RPMI8226 (cell line): ENCODE data around the gene FILIP1L.

Source experiments
- DNase-seq: peaks from one replicate; pipeline ENCODE4 v3.0.0-alpha.2; 2015

Gene FILIP1L

DNA sequence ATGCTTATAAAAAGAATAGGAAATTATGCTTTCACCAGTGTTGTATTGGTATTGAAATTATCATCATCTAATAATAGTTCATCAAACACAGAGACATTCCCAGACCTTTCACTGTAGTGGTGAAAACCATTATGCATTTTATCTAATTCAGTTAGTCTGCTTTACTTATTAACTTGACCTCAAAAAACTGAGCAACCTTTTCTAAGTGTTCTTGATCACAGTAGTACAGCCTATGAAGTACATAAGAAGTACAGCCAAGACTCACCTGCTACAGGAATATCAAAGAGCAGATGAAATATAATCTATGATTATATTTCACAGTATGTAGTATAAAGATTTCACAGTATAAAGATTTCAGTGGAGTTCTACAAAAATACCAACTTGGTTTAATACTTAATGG lies 75.2 kb downstream of the FILIP1L start:
- DNase-seq, result no peak

DNA sequence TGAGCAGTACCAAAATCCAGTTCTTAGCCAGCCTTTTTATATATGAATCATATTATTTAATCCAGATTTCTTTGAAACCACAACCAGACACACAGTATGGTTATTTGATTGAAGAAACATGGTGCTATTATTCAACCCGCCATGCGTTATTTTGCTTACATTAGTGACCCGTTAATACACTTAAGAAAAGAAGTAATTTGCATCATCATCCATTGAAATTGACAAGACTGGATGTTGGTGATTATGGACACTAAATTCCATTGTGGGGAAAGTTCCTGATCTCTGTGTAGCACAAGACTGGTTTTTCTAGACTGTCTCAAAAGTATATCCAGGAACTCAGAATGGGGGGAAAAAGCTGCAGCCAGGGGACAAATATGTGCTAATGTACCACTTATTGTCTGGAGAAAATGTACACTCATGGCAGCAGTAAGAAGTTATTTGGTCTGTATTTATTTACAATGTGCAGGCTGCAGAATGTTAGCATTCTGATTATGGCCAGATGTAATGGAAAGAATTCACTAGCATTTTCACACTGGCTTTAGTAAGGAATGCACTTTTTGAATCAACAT lies 80.3 kb downstream of the FILIP1L start:
- DNase-seq, result no peak

DNA sequence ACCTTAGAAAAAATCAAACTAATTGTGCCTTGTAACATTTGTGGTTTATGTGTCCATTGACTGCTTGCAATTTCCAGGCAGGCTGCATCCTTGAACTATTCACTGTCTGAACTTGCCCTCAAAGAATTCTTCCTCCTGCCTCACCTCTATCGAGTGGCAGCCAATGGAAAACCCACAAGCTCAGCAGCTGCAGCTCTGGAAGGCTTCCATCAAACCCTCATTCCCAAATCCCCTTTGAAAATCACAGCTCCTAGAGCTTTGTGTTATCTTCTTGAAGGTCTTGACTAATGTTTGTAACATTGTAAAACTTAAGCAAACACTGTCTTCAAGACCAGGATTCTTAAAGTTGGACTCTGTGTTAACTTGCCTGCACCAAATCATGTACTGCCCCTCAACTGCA lies 81.1 kb downstream of the FILIP1L start:
- no peak for DNase-seq

DNA sequence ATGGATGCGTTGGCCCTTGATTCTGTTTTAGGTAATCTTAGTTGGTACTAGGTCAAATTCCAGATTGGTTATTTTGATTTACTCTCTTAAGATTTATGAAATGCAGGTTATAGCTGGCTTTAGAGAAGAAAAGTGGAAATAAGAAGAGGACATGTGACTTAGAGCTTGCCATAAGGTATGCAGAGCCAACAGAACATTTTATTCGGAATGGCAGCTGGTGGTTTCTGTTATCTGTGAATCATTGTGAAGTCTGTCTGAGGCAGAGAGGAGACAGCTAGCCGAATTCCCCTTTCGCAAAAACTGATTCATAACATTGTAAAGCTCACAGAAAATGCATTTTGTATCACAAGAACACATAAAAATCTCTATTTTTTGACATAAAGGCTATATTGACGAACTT lies 82.1 kb downstream of the FILIP1L start:
- DNase-seq, result no peak

DNA sequence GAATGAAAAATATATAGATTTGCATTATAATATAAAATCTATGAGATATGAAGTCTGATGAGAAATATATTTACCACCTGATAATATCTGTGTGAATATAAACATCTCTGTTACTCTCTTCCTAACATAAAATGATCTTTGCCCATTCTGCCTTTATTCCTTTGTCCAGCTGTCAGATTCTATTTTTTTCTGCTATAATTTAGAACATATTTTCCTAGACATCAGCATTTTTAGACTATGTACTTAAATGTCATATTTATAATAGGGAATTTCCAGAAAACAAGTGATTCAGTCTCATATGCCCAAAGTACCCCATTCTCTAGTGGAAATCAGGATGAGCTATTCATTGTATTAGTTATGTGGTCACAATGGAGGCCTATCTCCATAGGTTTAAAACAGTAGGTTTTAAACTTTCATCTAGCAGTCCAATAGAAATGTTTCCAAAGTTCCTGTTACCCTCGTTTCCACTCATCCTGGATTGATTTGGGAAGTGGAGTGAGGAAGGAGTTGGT lies 83.3 kb downstream of the FILIP1L start:
- no peak for DNase-seq

DNA sequence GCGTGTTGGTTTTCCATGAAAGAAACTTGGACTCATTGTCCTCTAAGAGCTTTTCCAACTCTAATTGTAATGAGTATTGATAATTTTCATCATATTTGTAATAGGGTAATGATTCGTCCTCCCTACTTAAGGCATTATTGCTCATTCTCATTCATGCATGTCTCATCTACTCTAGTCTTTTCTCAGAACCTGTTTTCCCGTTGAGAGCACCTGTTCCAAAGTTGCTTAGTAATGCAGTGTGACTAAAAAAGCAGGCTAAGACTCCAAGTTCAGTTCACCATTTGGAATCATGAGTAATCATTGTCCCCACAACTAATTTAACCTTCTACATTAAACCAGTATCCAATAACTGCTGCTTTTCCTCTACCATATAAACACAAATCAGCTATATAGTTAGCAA lies 84.0 kb downstream of the FILIP1L start:
- DNase-seq, result no peak

DNA sequence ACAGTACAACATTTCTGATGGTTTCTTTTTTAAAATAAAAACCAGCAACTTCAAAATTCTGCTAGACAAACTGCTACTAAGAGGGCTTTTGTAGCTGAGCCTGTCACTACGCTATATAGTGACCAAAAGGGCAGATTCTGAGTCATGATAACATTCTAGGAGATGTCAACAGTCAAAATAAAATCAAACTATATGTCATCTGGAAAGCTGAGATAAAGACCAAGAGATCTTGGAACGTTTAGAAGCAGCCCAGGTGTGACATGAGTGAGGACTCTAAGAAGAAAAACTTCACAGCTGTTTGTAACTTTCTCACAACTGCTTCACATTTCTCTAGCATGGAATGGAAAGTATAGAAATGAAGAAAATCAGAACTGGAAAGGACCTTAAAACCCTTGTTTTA lies 84.6 kb downstream of the FILIP1L start:
- no peak for DNase-seq

DNA sequence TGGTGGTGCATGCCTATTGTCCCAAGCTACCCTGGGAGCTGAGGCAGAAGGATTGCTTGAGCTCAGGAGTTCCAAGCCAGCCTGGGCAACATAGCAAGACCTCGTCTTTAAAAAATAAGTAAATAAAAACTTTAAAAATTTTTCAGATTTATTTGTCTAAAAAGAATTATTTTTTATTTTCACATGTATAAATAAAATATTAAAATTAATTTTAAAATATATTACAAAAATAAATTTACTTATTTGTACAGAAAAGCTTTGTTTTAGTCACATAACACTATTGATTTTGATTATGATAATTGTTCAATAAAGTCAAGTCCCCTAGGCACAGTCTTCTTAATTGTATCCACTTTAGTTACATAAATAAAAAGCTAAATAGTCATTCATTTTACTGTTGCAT lies 85.2 kb downstream of the FILIP1L start:
- DNase-seq, result no peak

DNA sequence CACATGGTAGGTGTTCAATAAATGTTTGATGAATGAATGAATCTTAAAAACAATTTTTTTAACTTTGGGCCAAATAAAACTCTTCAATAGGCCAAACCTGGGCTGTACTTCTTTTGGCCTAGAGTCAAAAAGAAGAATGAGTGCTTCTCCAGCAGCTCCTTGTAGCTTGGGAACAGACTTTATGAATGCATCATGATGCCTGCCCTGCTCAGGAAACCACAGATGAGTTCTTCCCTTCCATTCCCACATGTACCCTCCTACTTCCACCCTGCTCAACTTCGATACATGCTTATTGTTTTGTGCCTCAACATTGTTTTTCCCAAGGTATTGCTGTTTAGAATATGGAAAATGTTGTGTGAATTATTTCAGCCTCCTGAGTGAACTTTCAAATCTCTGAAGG lies 87.0 kb downstream of the FILIP1L start:
- no peak for DNase-seq

DNA sequence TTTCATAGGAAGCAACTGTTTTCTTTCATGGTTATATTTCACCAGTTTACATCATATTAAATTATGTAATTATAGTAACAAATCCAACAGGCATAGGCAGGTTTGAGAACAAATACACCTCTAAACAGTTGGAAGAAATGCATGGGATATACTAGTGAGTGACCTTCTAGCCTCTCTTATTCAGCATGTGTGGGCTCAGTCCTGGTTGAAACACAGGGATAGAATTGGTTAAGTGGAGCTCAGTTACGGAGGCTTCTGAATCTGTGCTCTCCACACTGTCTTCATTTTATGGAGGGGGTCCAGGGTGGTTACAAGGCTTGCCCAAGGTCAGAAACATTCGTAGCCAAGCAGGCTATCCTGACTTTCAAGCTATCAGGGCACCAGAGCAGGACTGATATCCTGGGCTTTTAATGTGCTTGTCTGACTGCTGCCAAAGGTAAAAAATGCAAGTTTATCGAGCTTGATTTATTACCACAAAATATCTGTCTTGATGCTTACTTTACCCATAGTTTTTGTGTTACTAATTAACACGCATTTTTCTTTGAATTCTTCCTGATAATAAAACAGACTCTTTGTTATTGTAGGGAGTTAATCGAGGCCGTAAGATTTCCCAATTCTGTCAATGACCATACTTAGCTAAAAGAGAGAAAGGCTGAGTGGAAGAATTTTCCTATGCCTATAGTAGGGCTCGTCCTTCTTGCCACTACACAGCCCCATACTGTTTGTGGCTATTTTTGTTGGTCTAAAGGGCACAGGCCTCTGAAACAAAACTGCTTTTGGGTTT lies 89.6 kb downstream of the FILIP1L start:
- DNase-seq, result no peak

DNA sequence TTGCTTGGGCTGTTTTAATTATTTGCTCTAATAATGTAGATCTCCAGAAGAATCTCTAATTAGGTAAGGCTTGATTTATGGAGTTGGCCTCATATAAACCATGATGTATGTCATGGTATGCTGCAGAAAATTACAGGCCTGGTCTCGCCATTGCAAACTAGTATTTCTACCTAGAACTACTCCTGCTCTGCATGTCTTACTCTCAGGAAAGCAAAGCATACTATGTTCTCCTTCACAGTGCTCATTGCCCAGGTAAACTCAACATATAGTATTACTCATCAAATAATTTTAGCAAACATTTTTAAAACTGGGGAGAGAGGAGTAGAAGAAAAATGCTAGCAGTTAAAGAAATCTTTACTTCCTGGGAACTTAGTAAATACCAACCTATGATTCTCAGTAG lies 90.7 kb downstream of the FILIP1L start:
- DNase-seq, result no peak

DNA sequence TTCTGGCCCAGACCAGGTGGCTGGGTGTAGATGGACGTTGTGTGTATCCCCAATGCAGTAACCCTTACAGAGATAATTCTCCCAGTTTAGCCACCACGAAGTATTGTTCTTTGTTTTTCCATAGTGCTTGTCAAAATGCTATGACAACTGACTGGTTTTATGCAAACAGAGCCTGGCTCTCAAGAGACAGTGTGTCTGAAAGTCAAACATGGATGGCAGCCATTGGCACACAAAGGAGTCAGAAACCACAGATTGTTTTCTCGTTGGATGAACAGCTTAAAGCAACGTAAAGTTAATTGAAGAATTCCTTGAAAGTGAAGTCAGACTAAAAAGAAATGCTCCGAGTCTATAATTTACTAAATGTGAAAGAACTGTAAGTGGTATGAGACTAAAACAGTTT lies 91.2 kb downstream of the FILIP1L start:
- DNase-seq, result no peak

DNA sequence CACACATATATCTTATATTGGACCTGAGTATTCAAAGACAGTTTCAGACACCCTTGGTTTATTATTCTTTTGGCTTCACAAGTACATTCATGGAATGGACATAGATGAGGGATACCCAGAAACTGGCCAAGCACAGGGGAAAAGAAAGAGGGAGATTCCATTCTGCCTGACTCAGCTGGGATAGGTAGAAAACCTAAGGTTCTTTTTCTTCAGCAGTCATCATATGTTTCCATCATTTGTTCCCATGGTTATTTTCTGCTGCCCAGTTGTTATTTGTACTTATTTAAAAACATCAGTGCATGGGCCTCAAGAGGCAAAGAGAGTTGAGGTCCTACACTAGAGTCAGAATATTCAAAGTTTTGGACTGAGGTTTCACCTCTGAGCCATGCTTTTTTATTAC lies 91.8 kb downstream of the FILIP1L start:
- no peak for DNase-seq

DNA sequence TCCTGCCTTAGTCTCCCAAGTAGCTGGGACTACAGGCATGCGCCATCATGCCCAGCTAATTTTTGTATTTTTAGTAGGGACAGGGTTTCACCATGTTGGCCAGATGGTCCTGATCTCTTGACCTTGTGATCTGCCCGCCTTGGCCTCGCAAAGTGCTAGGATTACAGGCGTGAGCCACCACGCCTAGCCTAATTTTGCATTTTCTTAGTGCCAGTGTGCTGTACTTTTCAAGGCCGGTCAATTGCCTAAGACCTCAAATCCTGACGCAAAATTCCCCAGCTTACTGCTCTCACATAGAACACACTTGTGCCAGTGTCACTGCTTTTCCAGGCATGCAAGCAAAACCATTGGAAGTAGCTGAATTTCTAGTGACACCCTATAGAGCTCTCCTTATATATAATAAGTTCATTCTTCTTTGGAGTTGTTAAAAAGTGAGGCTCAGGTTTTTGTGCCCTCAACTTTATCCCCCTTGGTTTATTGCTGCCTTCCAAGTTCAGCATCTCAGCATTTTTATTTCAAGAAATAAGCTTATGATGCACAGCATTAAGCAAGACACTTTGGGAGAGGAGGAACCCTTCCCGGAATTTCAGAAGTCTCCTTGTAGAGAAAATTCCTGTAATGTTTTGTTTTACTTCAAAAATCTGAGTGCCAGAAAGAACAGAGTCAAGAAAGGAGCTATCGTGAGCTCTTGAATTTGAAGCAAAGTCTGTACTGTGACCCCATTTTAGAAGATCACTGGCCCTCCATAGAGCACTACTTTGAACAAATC lies 93.2 kb downstream of the FILIP1L start:
- DNase-seq, result no peak

DNA sequence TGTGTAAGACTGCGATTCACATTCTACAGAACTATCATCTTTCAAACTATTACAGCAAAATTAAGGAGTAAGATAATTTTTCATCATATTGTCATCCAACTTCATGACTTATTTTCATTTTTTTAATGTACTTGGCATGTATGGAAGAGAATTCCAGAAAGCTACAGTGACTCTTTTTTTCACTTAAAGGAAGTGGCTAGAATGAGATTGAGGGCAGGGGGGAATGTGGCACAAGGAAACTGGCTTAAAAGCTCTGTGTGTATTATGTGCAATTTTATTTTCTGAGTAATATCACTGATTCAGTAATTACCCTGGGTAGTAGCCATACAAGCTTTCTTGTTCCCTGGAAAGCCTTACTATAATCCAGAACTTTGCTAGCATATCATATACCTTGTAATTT lies 94.6 kb downstream of the FILIP1L start:
- DNase-seq, result no peak

DNA sequence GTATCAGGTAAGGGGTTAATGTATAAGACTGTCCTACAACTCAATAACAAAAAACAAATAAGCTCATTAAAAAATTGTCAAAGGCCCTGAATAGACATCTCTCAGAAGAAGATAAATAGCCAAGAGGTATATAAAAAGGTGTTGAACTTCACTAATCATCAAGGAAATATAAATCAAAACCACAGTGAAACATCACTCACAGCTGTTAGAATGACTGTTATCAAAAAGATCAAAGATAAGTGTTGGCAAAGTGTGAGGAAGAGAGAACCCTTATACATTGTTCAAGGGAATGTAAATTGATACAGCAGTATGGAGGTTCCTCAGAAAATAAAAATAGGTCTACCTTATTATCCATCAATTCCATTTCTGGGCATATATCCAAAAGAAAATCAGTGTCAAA lies 95.5 kb downstream of the FILIP1L start:
- DNase-seq, result no peak

DNA sequence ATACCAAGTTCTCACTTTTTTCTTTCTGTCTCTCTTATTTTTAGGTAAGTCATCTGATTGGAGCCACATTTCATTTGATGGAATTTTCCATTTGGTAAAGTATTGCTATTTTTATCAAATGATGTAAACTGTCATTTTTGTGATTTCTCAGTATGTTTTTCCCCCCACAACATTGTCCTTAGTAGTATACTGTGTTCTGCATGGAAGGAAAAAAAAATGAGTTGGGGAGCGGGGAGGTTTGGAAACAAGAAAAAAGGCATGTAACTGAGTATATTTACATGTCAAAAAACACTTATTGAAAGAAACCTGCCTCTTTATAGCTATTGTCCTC lies 104.2 kb downstream of the FILIP1L start:
- no peak for DNase-seq

DNA sequence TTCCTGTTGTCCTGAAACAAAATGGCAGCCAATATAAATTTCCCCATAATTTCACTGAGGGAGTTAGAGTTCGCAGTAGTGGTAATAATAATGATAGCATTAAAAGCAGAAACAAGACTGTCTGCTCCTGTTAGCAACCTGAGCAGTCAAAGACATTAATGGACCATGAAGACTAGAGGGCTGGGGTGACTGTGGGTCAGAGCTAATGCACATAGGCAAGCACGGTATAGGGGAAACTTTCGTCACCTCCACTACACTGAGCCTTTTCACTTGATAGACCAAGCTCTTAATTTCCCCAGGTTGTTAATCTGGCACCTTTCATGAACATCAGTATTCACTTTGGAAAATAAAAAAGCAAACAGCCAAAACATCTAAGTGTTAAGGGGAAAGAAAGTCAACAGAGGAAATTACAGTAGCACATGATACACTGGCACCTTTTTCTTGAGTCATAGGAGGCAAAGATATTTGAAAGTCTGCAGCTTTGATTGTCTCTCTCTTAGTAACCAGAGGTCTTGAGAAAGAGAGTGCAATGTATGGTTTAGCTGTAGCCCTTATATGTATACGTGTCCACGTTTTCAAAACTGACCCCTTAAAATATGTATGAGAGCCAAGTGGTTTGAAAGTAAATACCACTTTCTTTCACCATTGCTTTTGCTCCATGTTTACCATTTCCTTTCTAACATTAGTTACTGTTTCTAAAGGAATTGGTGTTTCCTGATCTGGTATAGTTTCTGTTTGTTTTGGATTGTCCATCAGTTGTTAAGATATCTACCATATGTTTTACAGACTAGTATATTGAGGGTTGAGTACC lies 104.8 kb downstream of the FILIP1L start:
- DNase-seq, result no peak

DNA sequence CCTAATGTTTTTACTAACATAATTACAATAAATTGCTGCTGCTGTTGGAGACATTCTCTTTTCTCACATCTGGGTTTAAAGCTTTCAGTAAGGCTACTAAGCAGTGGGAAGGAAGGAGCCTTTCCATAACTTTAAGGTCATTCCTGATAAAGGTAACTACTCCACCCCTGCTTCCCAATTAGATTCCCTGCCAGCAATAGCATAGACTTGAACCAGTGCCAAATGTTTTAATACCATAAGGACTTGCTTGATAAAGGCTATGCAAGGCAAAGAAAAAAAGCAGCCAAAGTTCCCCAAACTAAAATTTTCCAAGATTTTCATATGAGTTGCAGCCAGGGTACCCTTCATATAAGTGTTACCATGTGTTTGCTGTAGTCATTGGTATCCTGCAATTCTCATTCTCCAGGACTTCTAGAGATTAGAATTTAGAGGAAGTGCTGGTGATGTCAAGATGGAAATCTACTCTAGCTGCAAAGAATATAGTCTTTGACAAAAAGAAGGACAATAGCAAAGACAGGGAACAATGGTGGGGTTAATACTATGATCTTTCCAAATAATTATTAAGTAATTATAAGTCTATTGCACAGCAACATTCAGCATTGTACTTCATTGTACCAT lies 106.1 kb downstream of the FILIP1L start:
- no peak for DNase-seq

DNA sequence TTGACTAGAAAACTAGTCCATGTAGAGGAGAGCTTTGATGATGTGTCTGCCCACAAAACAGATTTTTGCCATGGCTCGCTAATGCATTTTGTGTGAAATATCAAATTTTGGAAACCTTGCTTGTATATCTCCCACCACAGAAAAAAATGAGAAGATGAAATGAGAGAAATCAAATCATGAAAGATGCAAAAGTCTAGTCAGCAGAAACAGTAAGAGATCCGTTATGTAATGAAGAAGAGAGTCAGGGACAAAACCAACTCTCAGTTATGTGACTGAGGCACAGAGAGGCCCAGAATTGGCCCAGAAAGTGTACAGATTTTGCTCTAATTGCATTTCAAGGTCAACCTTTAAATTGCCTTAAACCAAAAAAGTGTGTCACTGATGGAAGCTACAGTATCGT lies 107.0 kb downstream of the FILIP1L start:
- no peak for DNase-seq

DNA sequence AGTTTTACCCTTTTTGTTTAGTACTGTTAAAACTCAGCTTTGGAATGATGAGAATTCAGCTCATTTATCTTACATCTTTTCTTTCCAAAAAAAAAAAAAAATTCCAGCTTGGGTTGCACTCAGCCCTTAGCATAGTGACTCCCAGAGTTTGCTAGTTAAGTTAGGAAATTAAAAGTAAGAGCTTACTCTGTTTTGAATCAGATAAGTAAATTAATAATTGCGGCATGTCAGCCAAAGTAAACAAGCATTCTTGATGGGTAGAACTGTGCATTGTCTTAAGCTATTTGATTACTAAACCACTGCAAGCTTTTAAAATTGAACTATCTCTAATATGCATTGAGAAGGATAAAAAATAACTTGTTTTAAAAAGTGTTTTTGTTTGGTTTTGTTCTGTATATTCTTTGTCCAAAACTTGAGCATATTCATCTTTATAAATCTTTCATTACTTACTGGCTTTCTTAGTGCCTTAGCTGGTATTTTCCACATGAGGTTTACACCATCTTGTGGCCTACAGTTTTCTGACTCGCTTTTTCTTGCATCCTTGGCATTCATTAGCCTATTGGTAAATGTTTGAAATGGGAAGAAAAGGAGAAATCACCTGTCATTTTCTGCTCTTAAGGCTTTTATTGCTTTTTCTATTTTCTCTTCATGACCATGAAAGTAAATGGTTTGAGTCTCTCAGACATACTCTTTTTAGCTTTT lies 107.6 kb downstream of the FILIP1L start:
- DNase-seq, result no peak
